ENCODE measurements around the gene HPSE. TPM values are rescaled to one million over a fixed set of nuclear protein-coding genes. Genes with fewer than 3 reads are reported as not detected.

Gene HPSE
- total and polyA plus RNA-seq, 2 of the 13 experiments (the other 11 are each of a cell fraction or from before 2014, with no cell fraction given): not detected

DNA sequence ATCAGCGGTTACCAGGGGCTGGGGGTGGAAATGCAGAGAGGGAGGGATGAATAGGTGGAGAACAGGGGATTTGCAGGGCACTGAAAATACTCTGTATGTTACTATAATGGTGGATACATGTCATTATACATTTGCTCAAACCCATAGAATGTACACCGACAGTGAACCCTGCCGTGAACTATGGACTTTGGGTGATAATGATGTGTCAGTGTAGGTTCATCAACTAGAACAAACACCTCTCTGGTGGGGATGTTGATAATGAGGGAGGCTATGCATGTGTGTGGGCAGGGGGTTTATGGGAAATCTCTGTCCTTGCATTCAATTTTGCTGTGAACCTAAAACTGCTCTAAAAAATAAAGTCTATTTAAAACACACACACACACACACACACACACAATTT is 11.5 kb downstream of the HPSE start (continued):
- TF ChIP-seq GATAD2A (CRISPR knock-in tag; IDR thresholded peaks at IDR 0.05) (no peak), RXRB (CRISPR knock-in tag; IDR thresholded peaks at IDR 0.05; ENCODE audit: borderline replicate concordance) (peak; percentile 30; the same call in 1 of the 2 replicates), SALL1 (CRISPR knock-in tag; IDR thresholded peaks at IDR 0.05) (no peak; the same call in 1 of the 2 replicates), RBAK (CRISPR knock-in tag; IDR thresholded peaks at IDR 0.05) (no peak), ZNF629 (CRISPR knock-in tag; conservative IDR thresholded peaks at IDR 0.05) (no peak), SSRP1 (CRISPR knock-in tag; IDR thresholded peaks at IDR 0.05) (no peak), RARA (CRISPR knock-in tag; IDR thresholded peaks at IDR 0.05) (peak; percentile 57), ONECUT2 (CRISPR knock-in tag; IDR thresholded peaks at IDR 0.05) (no peak), ASH2L (IDR thresholded peaks at IDR 0.05; ENCODE audit: insufficient read length, low read depth, low read length) (no peak), ZBTB20 (CRISPR knock-in tag; IDR thresholded peaks at IDR 0.05; ENCODE audit: borderline replicate concordance, low read depth) (peak; percentile 86; the same call in 1 of the 2 replicates), GZF1 (CRISPR knock-in tag; IDR thresholded peaks at IDR 0.05) (no peak), SOX13 (IDR thresholded peaks at IDR 0.05) (no peak), SOX13 (CRISPR knock-in tag; conservative IDR thresholded peaks at IDR 0.05 in 1 of 2, IDR thresholded peaks at IDR 0.05 in 1 of 2) (peak in 1 of 2 experiments; percentile 39; a peak in 1 of 4 replicates), ZNF724P (CRISPR knock-in tag; IDR thresholded peaks at IDR 0.05; ENCODE audit: borderline replicate concordance) (no peak), SRF (IDR thresholded peaks at IDR 0.05; ENCODE audit: low read depth, low read length) (no peak), KLF15 (CRISPR knock-in tag; IDR thresholded peaks at IDR 0.05; ENCODE audit: borderline replicate concordance) (no peak), ZSCAN22 (CRISPR knock-in tag; IDR thresholded peaks at IDR 0.05) (no peak), RAD51 (IDR thresholded peaks at IDR 0.05; ENCODE audit: borderline replicate concordance) (no peak), ZFX (CRISPR knock-in tag; IDR thresholded peaks at IDR 0.05; ENCODE audit: low read depth) (no peak)
- TF ChIP-seq, protein P1, sequence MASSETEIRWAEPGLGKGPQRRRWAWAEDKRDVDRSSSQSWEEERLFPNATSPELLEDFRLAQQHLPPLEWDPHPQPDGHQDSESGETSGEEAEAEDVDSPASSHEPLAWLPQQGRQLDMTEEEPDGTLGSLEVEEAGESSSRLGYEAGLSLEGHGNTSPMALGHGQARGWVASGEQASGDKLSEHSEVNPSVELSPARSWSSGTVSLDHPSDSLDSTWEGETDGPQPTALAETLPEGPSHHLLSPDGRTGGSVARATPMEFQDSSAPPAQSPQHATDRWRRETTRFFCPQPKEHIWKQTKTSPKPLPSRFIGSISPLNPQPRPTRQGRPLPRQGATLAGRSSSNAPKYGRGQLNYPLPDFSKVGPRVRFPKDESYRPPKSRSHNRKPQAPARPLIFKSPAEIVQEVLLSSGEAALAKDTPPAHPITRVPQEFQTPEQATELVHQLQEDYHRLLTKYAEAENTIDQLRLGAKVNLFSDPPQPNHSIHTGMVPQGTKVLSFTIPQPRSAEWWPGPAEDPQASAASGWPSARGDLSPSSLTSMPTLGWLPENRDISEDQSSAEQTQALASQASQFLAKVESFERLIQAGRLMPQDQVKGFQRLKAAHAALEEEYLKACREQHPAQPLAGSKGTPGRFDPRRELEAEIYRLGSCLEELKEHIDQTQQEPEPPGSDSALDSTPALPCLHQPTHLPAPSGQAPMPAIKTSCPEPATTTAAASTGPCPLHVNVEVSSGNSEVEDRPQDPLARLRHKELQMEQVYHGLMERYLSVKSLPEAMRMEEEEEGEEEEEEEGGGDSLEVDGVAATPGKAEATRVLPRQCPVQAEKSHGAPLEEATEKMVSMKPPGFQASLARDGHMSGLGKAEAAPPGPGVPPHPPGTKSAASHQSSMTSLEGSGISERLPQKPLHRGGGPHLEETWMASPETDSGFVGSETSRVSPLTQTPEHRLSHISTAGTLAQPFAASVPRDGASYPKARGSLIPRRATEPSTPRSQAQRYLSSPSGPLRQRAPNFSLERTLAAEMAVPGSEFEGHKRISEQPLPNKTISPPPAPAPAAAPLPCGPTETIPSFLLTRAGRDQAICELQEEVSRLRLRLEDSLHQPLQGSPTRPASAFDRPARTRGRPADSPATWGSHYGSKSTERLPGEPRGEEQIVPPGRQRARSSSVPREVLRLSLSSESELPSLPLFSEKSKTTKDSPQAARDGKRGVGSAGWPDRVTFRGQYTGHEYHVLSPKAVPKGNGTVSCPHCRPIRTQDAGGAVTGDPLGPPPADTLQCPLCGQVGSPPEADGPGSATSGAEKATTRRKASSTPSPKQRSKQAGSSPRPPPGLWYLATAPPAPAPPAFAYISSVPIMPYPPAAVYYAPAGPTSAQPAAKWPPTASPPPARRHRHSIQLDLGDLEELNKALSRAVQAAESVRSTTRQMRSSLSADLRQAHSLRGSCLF (CRISPR knock-in tag; IDR thresholded peaks at IDR 0.05; ENCODE audit: borderline replicate concordance): no peak
- TF ChIP-seq, protein P2, sequence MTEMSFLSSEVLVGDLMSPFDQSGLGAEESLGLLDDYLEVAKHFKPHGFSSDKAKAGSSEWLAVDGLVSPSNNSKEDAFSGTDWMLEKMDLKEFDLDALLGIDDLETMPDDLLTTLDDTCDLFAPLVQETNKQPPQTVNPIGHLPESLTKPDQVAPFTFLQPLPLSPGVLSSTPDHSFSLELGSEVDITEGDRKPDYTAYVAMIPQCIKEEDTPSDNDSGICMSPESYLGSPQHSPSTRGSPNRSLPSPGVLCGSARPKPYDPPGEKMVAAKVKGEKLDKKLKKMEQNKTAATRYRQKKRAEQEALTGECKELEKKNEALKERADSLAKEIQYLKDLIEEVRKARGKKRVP (CRISPR knock-in tag; IDR thresholded peaks at IDR 0.05): no peak
- TF ChIP-seq, protein P3, sequence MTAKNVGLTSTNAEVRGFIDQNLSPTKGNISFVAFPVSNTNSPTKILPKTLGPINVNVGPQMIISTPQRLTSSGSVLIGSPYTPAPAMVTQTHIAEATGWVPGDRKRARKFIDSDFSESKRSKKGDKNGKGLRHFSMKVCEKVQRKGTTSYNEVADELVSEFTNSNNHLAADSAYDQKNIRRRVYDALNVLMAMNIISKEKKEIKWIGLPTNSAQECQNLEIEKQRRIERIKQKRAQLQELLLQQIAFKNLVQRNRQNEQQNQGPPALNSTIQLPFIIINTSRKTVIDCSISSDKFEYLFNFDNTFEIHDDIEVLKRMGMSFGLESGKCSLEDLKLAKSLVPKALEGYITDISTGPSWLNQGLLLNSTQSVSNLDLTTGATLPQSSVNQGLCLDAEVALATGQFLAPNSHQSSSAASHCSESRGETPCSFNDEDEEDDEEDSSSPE (CRISPR knock-in tag; IDR thresholded peaks at IDR 0.05): no peak
- TF ChIP-seq, protein P4, sequence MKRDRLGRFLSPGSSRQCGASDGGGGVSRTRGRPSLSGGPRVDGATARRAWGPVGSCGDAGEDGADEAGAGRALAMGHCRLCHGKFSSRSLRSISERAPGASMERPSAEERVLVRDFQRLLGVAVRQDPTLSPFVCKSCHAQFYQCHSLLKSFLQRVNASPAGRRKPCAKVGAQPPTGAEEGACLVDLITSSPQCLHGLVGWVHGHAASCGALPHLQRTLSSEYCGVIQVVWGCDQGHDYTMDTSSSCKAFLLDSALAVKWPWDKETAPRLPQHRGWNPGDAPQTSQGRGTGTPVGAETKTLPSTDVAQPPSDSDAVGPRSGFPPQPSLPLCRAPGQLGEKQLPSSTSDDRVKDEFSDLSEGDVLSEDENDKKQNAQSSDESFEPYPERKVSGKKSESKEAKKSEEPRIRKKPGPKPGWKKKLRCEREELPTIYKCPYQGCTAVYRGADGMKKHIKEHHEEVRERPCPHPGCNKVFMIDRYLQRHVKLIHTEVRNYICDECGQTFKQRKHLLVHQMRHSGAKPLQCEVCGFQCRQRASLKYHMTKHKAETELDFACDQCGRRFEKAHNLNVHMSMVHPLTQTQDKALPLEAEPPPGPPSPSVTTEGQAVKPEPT (CRISPR knock-in tag; IDR thresholded peaks at IDR 0.05; ENCODE audit: low read depth): no peak

Measured in HepG2 (cell line).